Limb (tissue), 2 donors: ENCODE results near the gene ACER1.
"Not testable (repeated sequence)": the region's sequence is repeated elsewhere in the genome, so short reads cannot be mapped to it uniquely, and the experiment has no call there.

ENCODE experiments used
- DNase-seq, 2 donors: peaks; one replicate each; pipeline ENCODE4 v3.0.0-alpha.2; 2016; ENCODE audit errors: extremely low spot score in 2 of 2

ACER1 gene

DNA sequence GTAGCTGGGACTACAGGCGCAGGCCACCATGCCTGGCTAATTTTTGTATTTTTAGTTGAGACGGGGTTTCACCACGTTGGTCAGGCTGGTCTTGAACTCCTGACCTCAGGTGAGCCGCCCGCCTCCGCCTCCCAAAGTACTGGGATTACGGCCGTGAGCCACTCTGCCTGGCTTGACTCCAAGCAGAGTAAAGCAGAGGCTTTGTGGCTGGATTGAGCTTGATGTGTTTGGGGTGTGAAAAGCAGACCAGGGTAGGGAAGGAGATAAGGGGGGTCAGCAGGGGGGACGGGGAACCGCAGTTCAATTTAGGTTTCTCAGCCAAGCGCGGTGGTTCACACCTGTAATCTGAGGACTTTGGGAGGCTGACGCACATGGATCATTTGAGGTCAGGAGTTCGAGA lies 23.8 kb upstream of the ACER1 start:
- DNase-seq = no peak

DNA sequence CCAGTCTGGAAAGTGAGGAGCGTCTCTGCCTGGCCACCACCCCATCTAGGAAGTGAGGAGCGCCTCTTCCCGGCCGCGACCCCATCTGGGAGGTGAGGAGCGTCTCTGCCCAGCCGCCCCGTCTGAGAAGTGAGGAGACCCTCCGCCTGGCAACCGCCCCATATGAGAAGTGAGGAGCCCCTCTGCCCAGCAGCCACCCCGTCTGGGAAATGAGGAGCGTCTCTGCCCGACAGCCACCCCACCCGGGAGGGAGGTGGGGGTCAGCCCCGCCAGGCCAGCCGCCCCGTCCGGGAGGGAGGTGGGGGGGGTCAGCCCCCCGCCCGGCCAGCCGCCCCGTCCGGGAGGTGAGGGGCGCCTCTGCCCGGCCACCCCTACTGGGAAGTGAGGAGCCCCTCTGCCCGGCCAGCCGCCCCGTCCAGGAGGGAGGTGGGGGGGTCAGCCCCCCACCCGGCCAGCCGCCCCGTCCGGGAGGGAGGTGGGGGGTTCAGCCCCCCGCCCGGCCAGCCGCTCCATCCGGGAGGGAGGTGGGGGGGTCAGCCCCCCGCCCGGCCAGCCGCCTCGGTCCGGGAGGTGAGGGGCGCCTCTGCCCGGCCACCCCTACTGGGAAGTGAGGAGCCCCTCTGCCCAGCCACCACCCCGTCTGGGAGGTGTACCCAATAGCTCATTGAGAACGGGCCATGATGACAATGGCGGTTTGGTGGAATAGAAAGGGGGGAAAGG lies 22.1 kb upstream of the ACER1 start:
- DNase-seq = not testable (repeated sequence)

DNA sequence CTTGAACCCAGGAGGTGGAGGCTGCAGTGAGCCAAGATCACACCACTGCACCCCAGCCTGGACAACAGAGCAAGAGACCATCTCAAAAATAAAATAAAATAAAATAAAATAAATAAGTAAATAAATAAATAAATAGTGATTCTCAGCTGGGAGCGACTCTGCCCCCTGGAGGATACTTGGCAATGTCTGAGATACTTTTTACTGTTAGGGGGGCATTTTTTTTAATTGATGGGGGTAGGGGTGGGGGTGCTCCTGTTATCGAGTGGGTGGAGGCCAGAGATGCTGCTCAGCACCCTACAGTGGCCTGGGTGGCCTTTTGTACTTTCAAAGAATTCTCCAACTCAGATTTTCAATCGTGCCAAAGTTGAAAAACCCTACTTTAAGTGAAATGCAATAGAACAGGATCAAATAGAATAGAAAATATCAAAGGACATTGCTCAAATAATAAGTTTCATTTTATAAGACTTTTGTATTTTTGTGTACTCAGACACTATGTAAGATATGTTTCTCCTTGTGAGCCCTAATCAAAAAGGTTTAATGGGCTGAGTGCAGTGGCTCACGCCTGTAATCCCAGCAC lies 20.8 kb upstream of the ACER1 start:
- no peak for DNase-seq

DNA sequence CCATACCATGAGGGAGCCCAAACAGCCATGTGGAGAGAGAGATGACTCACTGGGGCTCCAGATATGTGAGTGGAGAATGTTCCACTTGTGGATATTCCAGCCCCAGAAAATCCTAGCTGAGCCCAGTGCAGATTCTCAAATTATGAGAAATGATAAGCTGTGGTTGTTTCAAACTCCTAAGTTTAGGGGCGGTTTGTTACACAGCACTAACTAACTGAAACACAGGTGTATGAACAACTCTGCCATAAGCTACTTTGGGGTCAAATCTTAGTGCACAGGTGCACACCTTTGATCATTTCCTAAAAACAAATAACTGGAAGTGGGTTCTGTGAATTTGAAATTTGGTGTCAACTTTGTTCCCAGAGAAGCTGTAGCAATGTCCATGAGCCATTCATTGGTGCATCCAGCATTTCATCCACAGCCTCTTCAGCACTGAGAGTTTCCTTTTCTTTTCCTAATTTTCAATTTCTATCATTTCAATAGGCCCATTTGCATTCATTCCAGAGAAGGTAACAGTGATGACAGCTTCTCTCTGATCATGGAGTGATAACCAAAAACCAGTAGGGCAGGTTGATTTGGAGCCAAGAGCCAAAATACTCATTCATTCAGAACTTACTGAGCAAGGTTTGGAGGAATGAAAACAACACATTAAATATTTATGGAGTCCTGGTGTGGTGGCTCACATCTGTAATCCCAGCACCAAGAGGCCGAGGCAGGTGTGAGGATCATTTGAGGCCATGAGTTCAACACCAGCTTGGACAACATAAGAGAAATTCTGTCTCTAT lies 19.2 kb upstream of the ACER1 start:
- DNase-seq = no peak

DNA sequence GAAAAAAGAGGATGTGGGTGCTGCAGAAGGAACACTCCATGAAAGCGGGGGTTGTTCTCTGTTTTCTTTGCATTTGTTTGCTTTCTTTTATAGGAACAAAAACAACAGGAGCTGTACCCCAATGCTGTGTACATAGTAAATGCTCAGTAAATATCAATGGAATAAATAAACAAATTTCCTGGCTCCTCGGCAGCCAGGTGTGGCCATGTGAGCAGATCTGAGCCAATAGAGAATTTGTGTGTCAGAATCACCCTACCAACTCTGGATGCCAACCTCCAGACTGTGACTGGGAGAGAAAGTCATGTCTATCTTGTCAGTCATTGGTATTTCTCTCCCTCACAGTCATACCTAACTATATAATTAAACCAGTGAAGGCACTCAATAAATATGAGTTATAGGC lies 17.3 kb upstream of the ACER1 start:
- no peak for DNase-seq

DNA sequence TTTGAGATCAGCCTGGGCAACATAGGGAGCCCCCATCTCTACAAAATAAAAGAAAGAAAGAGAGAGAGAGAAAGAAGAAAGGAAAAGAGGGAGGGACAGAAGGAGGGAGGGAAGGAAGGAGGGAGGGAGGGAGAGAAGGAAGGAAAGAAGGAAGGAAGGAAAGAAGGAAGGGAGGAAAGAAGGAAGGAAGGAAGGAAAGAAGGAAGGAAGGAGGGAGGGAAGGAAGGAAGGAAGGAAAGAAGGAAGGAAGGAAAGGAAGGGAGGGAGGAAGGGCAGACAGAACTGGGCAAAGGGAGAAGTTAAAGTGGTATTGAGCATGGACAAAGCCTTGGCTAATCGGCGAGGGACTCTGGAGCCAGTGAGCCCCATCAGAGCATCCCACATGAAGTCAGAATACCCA lies 15.9 kb upstream of the ACER1 start:
- not testable (repeated sequence) for DNase-seq

GRCh38 chr19:6343462-6343861 lies 10.1 kb upstream of the ACER1 start:
- DNase-seq = no peak

DNA sequence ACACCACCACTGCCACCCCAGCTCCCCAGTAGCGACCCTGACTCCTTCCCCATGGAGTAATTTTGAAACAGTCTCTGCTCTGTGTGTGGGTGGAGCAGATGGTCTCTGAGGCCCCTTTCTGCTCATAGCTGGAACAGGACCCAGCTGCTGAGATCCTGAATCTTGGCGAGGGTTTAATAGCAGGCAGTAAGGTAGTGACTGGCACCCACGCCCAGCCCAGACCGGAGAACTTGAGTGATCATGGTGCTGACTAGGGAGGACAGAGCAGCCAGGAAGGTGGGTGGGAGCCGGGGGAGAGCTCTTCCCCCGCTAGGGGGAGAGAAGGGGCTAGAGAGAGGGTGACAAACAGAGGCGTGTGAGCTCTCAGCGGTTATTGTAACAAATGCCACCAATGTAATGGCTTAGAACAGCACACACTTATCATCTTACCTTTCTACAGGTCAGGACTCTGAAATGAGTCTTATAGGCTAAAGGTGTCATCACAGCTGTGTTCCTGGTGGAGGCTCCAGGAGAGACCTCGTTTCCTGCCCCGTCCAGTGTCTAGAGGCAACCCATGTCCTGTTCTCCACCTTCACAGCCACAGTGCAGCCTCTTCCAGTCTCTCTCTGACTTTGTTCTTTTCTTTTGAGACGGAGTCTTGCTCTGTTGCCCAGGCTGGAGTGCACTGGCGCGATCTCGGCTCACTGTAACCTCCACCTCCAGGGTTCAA lies 7.2 kb upstream of the ACER1 start:
- DNase-seq = no peak

DNA sequence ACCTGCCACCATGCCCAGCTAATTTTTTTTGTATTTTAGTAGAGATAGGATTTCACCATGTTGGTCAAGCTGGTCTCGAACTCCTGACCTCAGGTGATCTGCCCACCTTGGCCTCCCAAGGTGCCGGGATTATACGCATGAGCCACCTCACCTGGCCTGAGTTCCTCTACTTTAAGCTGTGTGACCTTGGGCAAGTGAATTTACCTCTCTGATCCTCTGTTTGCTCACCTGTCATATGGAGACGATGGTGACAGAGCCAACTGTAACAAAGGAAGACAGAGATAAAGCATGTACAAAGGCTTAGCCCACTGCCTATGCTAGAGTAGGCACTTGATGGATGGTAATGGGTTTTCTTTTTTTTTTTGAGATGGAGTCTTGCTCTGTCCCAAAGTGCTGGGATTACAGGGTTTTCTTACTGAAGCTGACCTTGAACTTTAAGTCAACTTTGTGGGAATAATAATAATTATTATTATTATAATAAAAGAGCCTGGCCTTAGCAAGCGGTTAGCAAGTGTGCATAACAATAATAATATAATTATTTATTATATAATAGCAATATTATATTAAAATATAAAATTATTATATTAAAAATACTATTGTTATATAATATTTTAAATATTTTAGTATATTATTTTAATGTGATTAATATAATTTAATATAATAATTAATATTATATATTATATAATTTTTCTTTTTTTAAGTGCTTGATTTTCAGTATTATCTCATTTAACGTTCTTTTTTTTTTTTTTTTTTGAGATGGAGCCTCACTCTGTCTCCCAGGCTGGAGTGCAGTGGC lies 1.3 kb upstream of the ACER1 start:
- DNase-seq = no peak

GRCh38 chr19:6326815-6327214 lies 6.6 kb downstream of the ACER1 start:
- no peak for DNase-seq

DNA sequence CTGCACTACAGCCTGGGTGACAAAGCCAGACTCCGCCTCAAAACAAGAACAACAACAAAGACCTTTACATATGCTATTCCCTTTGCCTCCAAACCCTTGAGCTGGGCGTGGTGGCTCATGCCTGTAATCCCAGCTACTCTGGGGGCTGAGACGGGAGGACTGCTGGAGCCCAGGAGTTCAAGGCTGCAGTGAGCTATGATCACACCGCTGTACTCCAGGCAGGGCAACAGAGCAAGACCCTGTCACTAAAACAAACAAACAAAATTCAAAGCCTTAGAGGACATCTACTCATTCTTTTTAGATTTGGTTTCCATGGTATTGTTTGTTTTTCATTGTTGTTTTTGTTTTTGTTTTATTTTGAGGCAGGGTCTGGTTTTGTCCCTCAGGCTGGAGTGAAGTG lies 7.8 kb downstream of the ACER1 start:
- no peak for DNase-seq

DNA sequence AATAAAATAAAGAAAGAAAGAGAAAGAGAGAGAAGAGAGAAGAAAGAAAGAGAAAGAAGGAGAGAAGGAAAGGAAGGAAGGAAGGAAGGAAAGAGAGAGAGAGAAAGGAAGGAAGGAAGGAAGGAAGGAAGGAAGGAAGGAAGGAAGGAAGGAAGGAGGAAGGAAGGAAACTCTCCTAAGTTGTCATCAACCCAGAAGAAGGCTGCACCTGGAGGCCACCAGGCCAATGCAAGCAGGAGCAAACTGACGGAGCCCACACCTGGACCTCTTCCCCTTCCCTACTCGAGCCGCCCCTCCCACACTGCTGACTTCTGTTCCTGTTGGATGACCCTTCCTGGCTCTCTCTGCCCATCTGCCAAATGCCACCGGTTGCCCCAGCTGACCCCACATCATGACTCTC lies 8.7 kb downstream of the ACER1 start:
- DNase-seq = no peak

DNA sequence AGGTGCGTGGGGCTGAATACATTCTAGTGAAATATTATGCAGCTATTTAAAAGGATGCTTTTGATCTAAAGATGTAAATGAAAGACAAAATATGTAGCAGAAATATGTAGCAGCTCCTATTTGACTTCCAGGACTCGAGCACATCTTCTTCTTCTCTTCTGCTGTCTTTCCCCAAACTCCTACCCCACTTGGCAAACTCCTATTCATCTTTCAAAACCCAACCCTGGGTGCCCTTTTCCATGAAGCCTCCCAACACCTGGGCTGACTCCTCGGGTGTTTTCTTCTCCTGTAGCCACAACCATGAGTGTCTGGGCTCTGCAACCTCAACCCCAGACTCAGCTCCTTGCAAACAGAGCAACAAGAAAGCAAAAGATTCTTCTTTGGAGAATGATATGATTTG lies 11.1 kb downstream of the ACER1 start:
- no peak for DNase-seq

DNA sequence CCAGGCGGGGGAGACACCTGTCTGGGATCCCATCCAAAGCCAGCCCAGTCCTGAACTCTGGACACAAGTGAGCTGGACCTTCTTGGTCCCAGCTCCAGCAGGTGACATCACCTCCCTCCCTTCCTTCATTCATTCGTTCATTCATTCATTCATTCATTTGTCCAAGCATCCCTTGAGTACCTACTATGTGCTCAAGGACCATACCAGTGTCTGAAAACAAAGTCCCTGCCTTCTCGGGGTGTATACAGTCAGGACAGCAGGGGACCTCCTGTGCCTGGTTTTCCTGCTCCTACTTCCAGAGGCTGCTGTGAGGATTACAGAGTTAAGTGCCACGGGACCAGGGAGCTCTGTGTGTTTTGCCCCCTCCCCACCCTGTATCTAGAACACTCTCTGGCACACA lies 14.0 kb downstream of the ACER1 start:
- DNase-seq = no peak

DNA sequence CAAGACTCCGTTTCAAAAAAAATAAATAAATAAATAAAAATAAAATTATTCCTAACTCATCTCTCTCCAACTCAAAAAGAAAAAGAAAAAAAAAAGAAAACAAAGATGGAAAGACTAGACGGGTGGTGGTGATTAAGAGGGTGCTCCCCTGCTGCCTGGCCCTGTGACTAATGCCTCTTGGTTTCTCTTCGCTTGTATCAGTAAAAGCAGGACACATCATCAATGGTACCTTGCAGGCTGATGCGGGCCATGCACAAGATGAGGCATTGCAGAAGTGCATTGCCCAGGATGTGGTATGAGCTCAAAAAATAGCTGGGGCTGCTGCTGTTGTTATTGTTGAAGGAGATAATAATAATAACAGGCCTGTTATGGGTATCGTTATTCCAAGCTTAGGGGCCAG lies 14.6 kb downstream of the ACER1 start:
- DNase-seq = no peak

- not testable (repeated sequence) for DNase-seq
Measured at GRCh38 chr19:6315646-6316045, 17.8 kb downstream of the ACER1 start.

- no peak for DNase-seq
Measured at GRCh38 chr19:6313398-6313969, 19.9 kb downstream of the ACER1 start.

DNA sequence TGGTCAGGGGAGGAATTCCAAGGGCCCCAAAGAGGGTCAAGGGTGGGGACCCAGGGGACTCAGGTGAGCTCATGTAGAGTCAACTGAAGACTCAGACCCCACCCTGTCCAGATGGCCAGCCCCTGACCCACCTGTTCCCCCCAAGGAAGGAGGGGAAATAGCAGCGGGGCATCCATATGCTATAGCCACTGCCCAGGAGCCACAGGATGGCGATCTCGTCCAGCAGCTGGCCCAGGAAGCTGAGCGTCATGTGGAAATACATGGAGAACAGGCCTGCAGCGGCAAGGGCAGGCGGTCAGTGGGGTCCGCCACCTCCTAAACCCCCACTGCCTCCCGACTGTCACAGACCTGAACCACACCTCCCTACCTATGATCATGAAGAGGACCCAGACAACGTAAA lies 21.4 kb downstream of the ACER1 start:
- no peak for DNase-seq

GRCh38 chr19:6298413-6298812 lies 35.0 kb downstream of the ACER1 start:
- DNase-seq = no peak

DNA sequence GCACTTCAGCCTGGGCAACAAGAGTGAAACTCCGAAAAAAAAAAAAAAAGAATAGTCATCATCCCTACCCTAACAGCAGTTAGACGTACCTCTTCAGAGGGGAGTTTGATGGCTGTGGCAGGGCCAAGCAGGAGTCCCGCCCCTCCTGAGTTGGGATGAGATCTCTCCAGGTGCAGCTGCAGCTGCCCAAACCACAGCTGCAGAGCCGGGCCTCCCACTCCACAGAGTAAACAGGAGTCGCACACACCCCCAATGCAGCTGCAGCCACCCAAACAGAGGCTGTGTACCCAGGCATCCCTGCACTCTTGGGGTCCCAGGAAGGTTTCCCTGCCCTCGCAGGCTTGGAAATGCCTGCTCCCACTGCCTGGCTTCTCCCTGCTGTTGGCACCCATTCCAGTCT lies 36.2 kb downstream of the ACER1 start:
- DNase-seq = no peak

- no peak for DNase-seq
Measured at GRCh38 chr19:6292006-6292405, 41.4 kb downstream of the ACER1 start.
